K562 (cell line): Measurements from ENCODE around the gene SLC16A5.

Experiments used
- CHD4 ChIP-seq: fragments of 200-600 bp; sonication (generic); IDR thresholded peaks from 3 replicates; pipeline ENCODE4 v1.6.1; 2012; ENCODE audit warnings: low read depth, mild to moderate bottlenecking, mixed read lengths, low read length, inconsistent platforms; ENCODE audit not compliant: insufficient read depth, insufficient replicate concordance, poor library complexity, severe bottlenecking
- EZH2 ChIP-seq: IDR thresholded peaks from 2 replicates; pipeline ENCODE4 v1.6.1; 2012; ENCODE audit warnings: low read depth, mild to moderate bottlenecking, inconsistent platforms, low read length, borderline replicate concordance
- HMG20A ChIP-seq: fragments of 450-650 bp; formaldehyde crosslinking; conservative IDR thresholded peaks from 2 replicates; pipeline ENCODE4 v1.4.0; 2020; ENCODE audit warnings: mild to moderate bottlenecking, mixed read lengths
- PCBP1 ChIP-seq: fragments of 200-400 bp; formaldehyde crosslinking; IDR thresholded peaks from 2 replicates; pipeline ENCODE4 v1.6.1; 2018; ENCODE audit warnings: mild to moderate bottlenecking, low read depth, low read length; ENCODE audit not compliant: poor library complexity, severe bottlenecking
- POLR2A ChIP-seq: fragments of 450-650 bp; conservative IDR thresholded peaks from 2 replicates; pipeline ENCODE4 v1.6.1; 2016
- RNF2 ChIP-seq: sonication (generic); IDR thresholded peaks from 2 replicates; pipeline ENCODE4 v1.6.1; 2016
- TAF1 ChIP-seq: IDR thresholded peaks from 2 replicates; pipeline ENCODE4 v1.6.1; 2011; ENCODE audit warnings: mild to moderate bottlenecking, low read length, moderate library complexity; ENCODE audit not compliant: insufficient read depth, control insufficient read depth, severe bottlenecking; ENCODE audit errors: extremely low read depth
- TCF7 ChIP-seq: sonication (generic); IDR thresholded peaks from 2 replicates; pipeline ENCODE4 v1.6.1; 2016; ENCODE audit warnings: antibody characterized with exemption, borderline replicate concordance
- ZZZ3 ChIP-seq: fragments of 450-650 bp; IDR thresholded peaks from 2 replicates; pipeline ENCODE4 v1.6.1; 2016; ENCODE audit warnings: antibody characterized with exemption, mild to moderate bottlenecking, moderate library complexity
- TF ChIP-seq, protein P1 (sequence below), 3 experiments: IDR thresholded peaks in 2 of 3; conservative IDR thresholded peaks in 1 of 3; 2 replicates each; pipeline ENCODE4 v1.5.1; 2011 to 2012; ENCODE audit warnings: low read length in 3 of 3, mild to moderate bottlenecking in 3 of 3, control low read depth in 2 of 3, improper control_type of control experiment in 1 of 3, inconsistent platforms in 1 of 3, low read depth in 1 of 3, mixed read lengths in 1 of 3, moderate library complexity in 1 of 3; ENCODE audit not compliant: insufficient read depth in 2 of 3
- TF ChIP-seq, protein P2 (sequence below): sonication (generic); formaldehyde crosslinking; IDR thresholded peaks from 2 replicates; pipeline ENCODE4 v1.8.0; 2022; ENCODE audit warnings: mild to moderate bottlenecking, missing genetic modification reagents

DNA sequence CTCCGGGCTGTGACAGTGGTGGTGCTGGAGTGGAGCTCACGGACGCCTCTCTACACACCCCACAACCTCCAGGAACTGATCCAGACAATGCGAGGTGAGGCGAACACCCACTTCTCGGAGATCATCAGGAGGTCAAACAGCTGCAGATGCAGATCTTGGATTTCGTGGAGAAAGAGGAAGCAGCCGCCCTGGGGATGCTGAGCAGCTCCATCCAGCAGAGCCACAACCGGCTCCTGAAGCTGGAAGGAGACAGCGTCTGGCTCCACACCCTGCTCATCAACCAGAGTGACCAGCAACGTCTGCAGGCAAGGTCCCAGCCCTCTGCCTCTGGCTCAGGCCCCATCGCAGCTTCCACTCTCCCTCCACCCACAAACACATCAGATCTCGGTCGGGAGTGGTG lies 13.2 kb upstream of the SLC16A5 start:
- TF ChIP-seq, protein P1, sequence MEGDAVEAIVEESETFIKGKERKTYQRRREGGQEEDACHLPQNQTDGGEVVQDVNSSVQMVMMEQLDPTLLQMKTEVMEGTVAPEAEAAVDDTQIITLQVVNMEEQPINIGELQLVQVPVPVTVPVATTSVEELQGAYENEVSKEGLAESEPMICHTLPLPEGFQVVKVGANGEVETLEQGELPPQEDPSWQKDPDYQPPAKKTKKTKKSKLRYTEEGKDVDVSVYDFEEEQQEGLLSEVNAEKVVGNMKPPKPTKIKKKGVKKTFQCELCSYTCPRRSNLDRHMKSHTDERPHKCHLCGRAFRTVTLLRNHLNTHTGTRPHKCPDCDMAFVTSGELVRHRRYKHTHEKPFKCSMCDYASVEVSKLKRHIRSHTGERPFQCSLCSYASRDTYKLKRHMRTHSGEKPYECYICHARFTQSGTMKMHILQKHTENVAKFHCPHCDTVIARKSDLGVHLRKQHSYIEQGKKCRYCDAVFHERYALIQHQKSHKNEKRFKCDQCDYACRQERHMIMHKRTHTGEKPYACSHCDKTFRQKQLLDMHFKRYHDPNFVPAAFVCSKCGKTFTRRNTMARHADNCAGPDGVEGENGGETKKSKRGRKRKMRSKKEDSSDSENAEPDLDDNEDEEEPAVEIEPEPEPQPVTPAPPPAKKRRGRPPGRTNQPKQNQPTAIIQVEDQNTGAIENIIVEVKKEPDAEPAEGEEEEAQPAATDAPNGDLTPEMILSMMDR (IDR thresholded peaks at IDR 0.05 in 2 of 3, conservative IDR thresholded peaks at IDR 0.05 in 1 of 3; ENCODE audit: insufficient read depth in 2 of 3, low read depth in 1 of 3, low read length in 3 of 3) = no peak
- no peak for TF ChIP-seq CHD4
- TF ChIP-seq, protein P2, sequence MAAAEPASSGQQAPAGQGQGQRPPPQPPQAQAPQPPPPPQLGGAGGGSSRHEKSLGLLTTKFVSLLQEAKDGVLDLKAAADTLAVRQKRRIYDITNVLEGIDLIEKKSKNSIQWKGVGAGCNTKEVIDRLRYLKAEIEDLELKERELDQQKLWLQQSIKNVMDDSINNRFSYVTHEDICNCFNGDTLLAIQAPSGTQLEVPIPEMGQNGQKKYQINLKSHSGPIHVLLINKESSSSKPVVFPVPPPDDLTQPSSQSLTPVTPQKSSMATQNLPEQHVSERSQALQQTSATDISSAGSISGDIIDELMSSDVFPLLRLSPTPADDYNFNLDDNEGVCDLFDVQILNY (CRISPR knock-in tag) = no peak
- TF ChIP-seq TCF7 = no peak
- no peak for TF ChIP-seq RNF2
- TF ChIP-seq HMG20A (CRISPR knock-in tag) = no peak
- TF ChIP-seq EZH2 = no peak
- no peak for TF ChIP-seq POLR2A
- TF ChIP-seq TAF1 = no peak
- no peak for TF ChIP-seq ZZZ3
- TF ChIP-seq PCBP1 = no peak
